Measurements from ENCODE around the gene FLAD1.

DNA sequence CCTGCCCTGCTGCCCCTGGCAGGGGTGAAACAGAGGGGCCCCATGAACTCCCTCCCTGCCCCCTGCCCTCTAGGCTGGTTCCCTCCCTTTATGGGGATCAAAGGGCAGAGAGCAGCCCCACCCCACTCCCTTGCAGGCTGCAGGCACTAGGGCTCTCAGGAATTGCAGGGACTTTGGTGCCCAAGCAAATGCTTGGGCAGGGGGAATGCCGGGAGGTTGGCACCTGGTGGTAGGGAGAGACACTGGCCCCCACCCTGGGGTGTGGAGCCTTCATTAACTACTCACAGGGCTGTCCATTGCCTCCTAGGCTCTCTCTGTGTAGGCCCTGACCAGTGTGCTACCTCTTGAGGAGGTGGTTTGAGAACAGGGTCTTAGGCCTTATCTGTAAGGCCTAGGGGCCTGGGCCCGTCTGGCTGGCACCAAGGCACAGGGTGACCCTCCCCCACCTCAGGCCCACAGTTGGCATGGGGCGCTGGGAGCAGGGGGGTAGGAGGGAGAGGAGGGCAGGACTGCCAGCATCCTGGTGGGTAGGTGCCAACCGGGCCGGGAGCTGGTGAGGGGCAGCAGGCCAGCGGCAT, 24.2 kb downstream of the FLAD1 start:
- TF ChIP-seq, protein P1, sequence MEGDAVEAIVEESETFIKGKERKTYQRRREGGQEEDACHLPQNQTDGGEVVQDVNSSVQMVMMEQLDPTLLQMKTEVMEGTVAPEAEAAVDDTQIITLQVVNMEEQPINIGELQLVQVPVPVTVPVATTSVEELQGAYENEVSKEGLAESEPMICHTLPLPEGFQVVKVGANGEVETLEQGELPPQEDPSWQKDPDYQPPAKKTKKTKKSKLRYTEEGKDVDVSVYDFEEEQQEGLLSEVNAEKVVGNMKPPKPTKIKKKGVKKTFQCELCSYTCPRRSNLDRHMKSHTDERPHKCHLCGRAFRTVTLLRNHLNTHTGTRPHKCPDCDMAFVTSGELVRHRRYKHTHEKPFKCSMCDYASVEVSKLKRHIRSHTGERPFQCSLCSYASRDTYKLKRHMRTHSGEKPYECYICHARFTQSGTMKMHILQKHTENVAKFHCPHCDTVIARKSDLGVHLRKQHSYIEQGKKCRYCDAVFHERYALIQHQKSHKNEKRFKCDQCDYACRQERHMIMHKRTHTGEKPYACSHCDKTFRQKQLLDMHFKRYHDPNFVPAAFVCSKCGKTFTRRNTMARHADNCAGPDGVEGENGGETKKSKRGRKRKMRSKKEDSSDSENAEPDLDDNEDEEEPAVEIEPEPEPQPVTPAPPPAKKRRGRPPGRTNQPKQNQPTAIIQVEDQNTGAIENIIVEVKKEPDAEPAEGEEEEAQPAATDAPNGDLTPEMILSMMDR (IDR thresholded peaks at IDR 0.05): no peak
- no peak for TF ChIP-seq POLR2A (IDR thresholded peaks at IDR 0.05)
- TF ChIP-seq POLR2AphosphoS5 (IDR thresholded peaks at IDR 0.05; ENCODE audit: insufficient read depth in 1 of 2, low read depth in 1 of 2): no peak
